B cell (primary cell): Measurements from ENCODE around the gene IPO4.

Experiments used
- EZH2 ChIP-seq: IDR thresholded peaks from 2 replicates; pipeline ENCODE4 v1.6.1; 2012; ENCODE audit warnings: borderline replicate concordance, low read depth, mild to moderate bottlenecking, moderate library complexity, low read length; ENCODE audit not compliant: insufficient read depth, poor library complexity, severe bottlenecking
- TF ChIP-seq, protein P1 (sequence below): fragments of 200-600 bp; IDR thresholded peaks from one replicate; pipeline ENCODE4 v1.8.0; 2022; ENCODE audit warnings: antibody characterized with exemption, mild to moderate bottlenecking

GRCh38 chr14:24189059-24189375 is 401 bp upstream of the IPO4 start:
- TF ChIP-seq, protein P1, sequence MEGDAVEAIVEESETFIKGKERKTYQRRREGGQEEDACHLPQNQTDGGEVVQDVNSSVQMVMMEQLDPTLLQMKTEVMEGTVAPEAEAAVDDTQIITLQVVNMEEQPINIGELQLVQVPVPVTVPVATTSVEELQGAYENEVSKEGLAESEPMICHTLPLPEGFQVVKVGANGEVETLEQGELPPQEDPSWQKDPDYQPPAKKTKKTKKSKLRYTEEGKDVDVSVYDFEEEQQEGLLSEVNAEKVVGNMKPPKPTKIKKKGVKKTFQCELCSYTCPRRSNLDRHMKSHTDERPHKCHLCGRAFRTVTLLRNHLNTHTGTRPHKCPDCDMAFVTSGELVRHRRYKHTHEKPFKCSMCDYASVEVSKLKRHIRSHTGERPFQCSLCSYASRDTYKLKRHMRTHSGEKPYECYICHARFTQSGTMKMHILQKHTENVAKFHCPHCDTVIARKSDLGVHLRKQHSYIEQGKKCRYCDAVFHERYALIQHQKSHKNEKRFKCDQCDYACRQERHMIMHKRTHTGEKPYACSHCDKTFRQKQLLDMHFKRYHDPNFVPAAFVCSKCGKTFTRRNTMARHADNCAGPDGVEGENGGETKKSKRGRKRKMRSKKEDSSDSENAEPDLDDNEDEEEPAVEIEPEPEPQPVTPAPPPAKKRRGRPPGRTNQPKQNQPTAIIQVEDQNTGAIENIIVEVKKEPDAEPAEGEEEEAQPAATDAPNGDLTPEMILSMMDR: no peak
- no peak for TF ChIP-seq EZH2
